ENCODE data around the gene MTERF4. TPM values are rescaled to one million over a fixed set of nuclear protein-coding genes. Genes with fewer than 3 reads are reported as not detected.

The MTERF4 gene
- total and polyA plus RNA-seq, 7 donors = 27.3 to 48.0 (median 32.8) TPM

DNA sequence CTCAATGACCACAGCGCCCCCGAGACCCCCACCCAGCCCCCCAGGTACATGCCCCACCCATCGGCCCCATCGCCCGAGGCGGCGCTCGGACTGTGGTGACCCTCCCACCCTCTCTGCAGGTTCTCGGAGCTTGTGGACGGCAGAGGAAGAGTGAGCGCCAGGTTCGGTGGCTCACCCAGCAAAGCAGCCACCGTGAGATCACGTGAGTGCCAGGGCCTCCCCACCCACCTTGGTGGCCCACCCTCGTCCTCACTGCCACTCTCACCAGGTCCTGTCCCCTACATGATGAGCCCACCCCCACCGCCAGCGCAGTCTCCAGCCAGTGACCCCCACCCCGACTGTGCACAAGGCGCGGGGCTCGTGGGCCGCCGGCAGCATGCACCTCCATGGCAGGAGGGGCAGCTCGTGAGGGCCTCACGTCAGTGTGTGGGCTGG is 30.4 kb downstream of the MTERF4 start:
- TF ChIP-seq CTCF (IDR thresholded peaks at IDR 0.05) = no peak
- Histone ChIP-seq H3K9me3 (no peaks in the 10 kb centered on the region), H3K4me1 (no peaks in the 10 kb centered on the region), H3K36me3 (ENCODE audit: insufficient read depth in 1 of 2, low read depth in 1 of 2) (peaks cover 0 to 91% of the 10 kb centered on the region in 2 donors), H3K27ac (no peak overlapping the region), H3K27me3 (ENCODE audit: insufficient read depth in 3 of 3, low read length in 2 of 3) (no peaks in the 10 kb centered on the region), H3K4me3 (no peak overlapping the region)
- intact Hi-C loops (cut with DNase I) = no loop called here
- no peak for DNase-seq
- no peak for ATAC-seq
- WGBS, 3 donors = 87 to 91% (median 90%) methylated on average over 20 to 25 of the region's 25 CpGs

GRCh38 chr2:241070811-241071676 is 31.0 kb downstream of the MTERF4 start:
- H3K27me3 ChIP-seq (ENCODE audit: insufficient read depth in 3 of 3, low read length in 2 of 3) = no peaks in the 10 kb centered on the region
- no peak overlapping the region for H3K4me3 ChIP-seq
- H3K4me1 ChIP-seq = no peaks in the 10 kb centered on the region
- H3K9me3 ChIP-seq = no peaks in the 10 kb centered on the region
- no peak for ATAC-seq
- WGBS, 3 donors = 80 to 87% (median 85%) methylated on average over 27 to 31 of the region's 31 CpGs
- no peak overlapping the region for H3K27ac ChIP-seq
- intact Hi-C loops (cut with DNase I) = no loop called here
- peaks cover 0 to 91% of the 10 kb centered on the region in 2 donors for H3K36me3 ChIP-seq (ENCODE audit: insufficient read depth in 1 of 2, low read depth in 1 of 2)
- no peak for DNase-seq
- no peak for TF ChIP-seq CTCF (IDR thresholded peaks at IDR 0.05)

DNA sequence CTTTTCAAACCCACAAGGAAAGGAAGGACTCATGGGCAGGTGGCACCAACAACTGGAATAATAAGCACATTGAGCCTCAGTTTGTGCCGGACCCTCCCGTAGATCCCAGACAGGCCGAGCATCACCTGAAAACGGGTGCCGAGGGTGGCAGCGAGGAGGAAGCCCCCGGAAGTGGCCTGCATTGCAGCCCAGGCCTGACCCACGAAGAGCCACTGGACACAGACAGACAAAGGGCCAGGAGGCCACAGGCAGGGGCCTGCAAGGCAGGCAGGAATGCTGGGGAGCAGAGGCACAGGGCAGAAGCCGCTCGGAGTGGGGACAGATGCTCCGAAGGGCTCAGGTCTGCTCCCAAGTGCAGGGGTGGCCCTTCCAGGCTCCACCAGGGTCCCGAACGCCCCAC is 31.7 kb downstream of the MTERF4 start:
- H3K9me3 ChIP-seq = no peaks in the 10 kb centered on the region
- no peaks in the 10 kb centered on the region for H3K27me3 ChIP-seq (ENCODE audit: insufficient read depth in 3 of 3, low read length in 2 of 3)
- no peak for ATAC-seq
- TF ChIP-seq CTCF (IDR thresholded peaks at IDR 0.05) = no peak
- no peak overlapping the region for H3K4me3 ChIP-seq
- 88 to 92% (median 91%) methylated on average over 13 of the region's 13 CpGs for WGBS, 3 donors
- H3K36me3 ChIP-seq (ENCODE audit: insufficient read depth in 1 of 2, low read depth in 1 of 2) = peaks cover 0 to 88% of the 10 kb centered on the region in 2 donors
- no peak for DNase-seq
- no peak overlapping the region for H3K27ac ChIP-seq
- intact Hi-C loops (cut with DNase I) = no loop called here
- H3K4me1 ChIP-seq = no peaks in the 10 kb centered on the region

- no peaks in the 10 kb centered on the region for H3K9me3 ChIP-seq
- TF ChIP-seq CTCF (IDR thresholded peaks at IDR 0.05) = no peak
- H3K36me3 ChIP-seq (ENCODE audit: insufficient read depth in 1 of 2, low read depth in 1 of 2) = peaks cover 0 to 88% of the 10 kb centered on the region in 2 donors
- no peak for DNase-seq
- 71 to 77% (median 73%) methylated on average over 23 to 26 of the region's 26 CpGs for WGBS, 3 donors
- no peak overlapping the region for H3K27ac ChIP-seq
- intact Hi-C loops (cut with DNase I) = no loop called here
- no peak overlapping the region for H3K4me3 ChIP-seq
- H3K4me1 ChIP-seq = no peaks in the 10 kb centered on the region
- ATAC-seq = no peak
- H3K27me3 ChIP-seq (ENCODE audit: insufficient read depth in 3 of 3, low read length in 2 of 3) = no peaks in the 10 kb centered on the region
Measured at GRCh38 chr2:241069821-241070281, 32.2 kb downstream of the MTERF4 start.
